ENCODE data around the gene TUFT1.

Gene TUFT1

DNA sequence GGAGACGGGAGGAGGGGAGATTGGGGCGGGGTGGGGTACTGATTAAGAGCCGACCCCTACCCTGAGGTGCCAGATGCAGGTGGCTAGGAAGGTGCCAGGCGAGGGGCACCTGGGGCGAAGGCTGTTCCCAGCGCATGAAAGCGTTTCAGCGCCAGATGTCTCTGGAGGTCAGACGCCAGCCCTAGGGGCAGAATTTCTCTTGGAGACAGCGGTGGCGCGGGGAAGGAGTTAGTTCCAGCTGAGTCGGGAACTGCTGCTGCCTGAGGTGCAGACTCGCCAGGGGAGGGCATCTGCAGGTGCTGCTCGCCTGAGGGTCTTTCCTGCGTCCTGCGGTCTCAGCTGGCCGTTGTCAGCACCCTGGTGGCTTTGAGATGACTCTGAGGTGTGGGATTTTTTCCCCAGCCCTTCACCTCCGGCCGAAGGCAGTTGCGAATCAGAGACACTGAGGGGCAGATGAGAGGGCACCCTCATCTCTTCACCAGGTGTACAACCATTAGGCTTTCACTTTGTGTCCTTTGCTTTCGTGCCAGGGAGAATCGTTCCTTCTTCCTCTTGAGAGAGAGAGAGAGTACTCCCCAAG is 28.4 kb upstream of the TUFT1 start:
- Histone ChIP-seq H4K20me1 (no peaks in the 10 kb centered on the region), H3K27ac (0 out of 2 replicates have a peak overlapping the region, but pooled peaks have one; percentile 62), H3K4me3 (peak overlapping the region; percentile 75), H3K9me3 (no peaks in the 10 kb centered on the region), H3K4me1 (peaks cover 47% of the 10 kb centered on the region), H3K27me3 (no peaks in the 10 kb centered on the region), H3K9ac (peak overlapping the region; percentile 75), H3K4me2 (peak overlapping the region; percentile 93), H3K36me3 (no peaks in the 10 kb centered on the region)
- TF ChIP-seq Cebpa-rat (IDR thresholded peaks at IDR 0.05) = no peak

DNA sequence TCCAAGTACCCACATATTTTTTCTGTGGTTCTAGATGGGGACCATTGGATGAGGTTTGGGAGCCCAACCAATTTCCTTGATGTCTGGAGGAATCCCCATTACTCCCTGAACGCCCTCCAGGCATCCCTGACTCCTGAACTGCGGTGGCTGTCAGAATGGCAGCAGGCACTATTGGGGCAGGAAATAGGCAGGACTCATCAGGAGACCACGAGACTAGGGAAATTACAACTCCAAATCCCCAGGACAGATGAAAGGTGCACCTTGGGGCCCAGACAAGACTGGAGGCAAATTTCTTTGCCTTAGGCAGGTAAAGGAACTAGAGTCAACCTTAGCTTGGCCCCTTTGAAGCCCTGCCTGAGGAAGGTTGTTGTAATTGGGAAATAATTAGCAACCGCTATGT is 27.8 kb upstream of the TUFT1 start:
- H3K4me3 ChIP-seq = peak overlapping the region; percentile 75
- H3K4me2 ChIP-seq = peak overlapping the region; percentile 93
- peaks cover 47% of the 10 kb centered on the region for H3K4me1 ChIP-seq
- H3K27me3 ChIP-seq = no peaks in the 10 kb centered on the region
- H3K27ac ChIP-seq = no peak overlapping the region
- no peaks in the 10 kb centered on the region for H3K9me3 ChIP-seq
- no peak for TF ChIP-seq Cebpa-rat (IDR thresholded peaks at IDR 0.05)
- H3K36me3 ChIP-seq = no peaks in the 10 kb centered on the region
- H3K9ac ChIP-seq = no peak overlapping the region
- no peaks in the 10 kb centered on the region for H4K20me1 ChIP-seq

DNA sequence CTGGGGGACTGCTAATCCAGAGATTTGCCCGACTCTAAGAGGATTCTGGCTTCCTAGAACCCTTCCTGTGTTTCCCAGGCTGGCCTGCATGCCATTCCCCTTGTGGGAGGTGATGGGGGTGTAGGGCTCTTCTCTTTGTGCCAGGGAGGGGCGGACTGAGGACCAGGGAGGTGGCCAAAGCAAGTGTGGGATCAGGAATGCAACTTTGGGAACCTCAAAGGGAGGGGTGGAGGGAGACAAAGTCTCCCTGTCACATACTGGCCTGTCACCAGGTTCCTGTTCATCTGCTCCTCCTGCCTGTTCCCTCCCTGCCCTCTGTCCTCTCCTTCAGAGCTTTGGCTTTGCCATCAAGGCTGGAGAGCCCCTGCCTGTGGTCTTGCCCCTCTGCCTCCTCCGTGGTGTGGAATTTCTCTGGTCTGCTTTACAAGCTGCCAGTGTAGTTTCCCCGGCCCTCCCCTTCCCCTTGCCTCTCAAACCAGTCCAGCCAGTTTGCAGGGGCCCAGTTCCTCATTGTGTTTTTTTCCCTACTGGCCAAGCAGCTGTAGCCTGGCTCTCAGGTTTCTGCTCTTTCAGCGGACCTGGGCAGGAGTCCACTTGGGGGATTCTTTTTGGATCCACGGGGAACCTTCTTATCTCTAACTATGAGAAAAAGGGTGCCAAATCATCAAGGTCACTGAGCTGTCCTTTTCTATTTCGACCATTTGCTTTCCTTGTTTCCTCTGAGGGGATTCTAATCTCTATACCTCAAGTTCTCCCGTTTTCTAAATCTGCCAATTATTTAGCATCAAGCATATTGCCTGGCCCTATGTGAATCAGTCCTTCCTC is 27.1 kb upstream of the TUFT1 start:
- Histone ChIP-seq H3K9me3 (no peaks in the 10 kb centered on the region), H4K20me1 (no peaks in the 10 kb centered on the region), H3K4me3 (no peak overlapping the region), H3K27me3 (no peaks in the 10 kb centered on the region), H3K9ac (no peak overlapping the region), H3K4me1 (peaks cover 47% of the 10 kb centered on the region), H3K27ac (no peak overlapping the region), H3K36me3 (no peaks in the 10 kb centered on the region), H3K4me2 (peak overlapping the region; percentile 93)
- TF ChIP-seq Cebpa-rat (IDR thresholded peaks at IDR 0.05) = no peak

- Histone ChIP-seq H3K4me3 (no peak overlapping the region), H3K9me3 (no peaks in the 10 kb centered on the region), H4K20me1 (no peaks in the 10 kb centered on the region), H3K27me3 (no peaks in the 10 kb centered on the region), H3K4me2 (peak overlapping the region; percentile 93), H3K4me1 (peaks cover 47% of the 10 kb centered on the region), H3K27ac (no peak overlapping the region), H3K9ac (no peak overlapping the region), H3K36me3 (no peaks in the 10 kb centered on the region; the same call in 1 of the 2 replicates)
- TF ChIP-seq Cebpa-rat (IDR thresholded peaks at IDR 0.05) = no peak
Observed at GRCh38 chr1:151513626-151514121, 26.4 kb upstream of the TUFT1 start.

- TF ChIP-seq Cebpa-rat (IDR thresholded peaks at IDR 0.05) = no peak
- Histone ChIP-seq H3K27me3 (no peaks in the 10 kb centered on the region), H4K20me1 (no peaks in the 10 kb centered on the region), H3K36me3 (no peaks in the 10 kb centered on the region; the same call in 1 of the 2 replicates), H3K4me1 (peaks cover 46% of the 10 kb centered on the region), H3K9me3 (no peaks in the 10 kb centered on the region), H3K4me2 (0 out of 2 replicates have a peak overlapping the region, but pooled peaks have one; percentile 3), H3K9ac (no peak overlapping the region), H3K4me3 (no peak overlapping the region), H3K27ac (no peak overlapping the region)
Observed at GRCh38 chr1:151514366-151514765, 25.7 kb upstream of the TUFT1 start.

DNA sequence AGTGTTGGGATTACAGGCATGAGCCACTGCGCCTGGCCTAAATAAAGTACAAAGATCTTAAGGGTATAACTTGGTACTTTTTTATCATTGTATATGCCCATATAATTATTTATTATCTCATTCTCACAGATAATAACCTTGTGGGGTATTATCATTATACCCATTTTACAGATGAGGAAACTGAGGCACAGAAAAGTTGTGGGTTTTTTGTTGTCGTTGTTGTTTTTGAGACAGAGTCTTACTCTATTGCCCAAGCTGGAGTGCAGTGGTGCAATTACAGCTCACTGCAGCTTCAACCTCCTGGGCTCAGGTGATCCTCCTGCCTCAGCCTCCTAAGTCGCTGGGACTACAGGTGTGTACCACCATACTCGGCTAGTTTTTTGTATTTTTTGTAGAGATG is 24.8 kb upstream of the TUFT1 start:
- Histone ChIP-seq H3K4me2 (no peak overlapping the region), H4K20me1 (no peaks in the 10 kb centered on the region), H3K4me3 (no peak overlapping the region), H3K9me3 (no peaks in the 10 kb centered on the region), H3K27ac (no peak overlapping the region), H3K27me3 (no peaks in the 10 kb centered on the region), H3K36me3 (no peaks in the 10 kb centered on the region; the same call in 1 of the 2 replicates), H3K9ac (no peak overlapping the region), H3K4me1 (peaks cover 37% of the 10 kb centered on the region)
- no peak for TF ChIP-seq Cebpa-rat (IDR thresholded peaks at IDR 0.05)

DNA sequence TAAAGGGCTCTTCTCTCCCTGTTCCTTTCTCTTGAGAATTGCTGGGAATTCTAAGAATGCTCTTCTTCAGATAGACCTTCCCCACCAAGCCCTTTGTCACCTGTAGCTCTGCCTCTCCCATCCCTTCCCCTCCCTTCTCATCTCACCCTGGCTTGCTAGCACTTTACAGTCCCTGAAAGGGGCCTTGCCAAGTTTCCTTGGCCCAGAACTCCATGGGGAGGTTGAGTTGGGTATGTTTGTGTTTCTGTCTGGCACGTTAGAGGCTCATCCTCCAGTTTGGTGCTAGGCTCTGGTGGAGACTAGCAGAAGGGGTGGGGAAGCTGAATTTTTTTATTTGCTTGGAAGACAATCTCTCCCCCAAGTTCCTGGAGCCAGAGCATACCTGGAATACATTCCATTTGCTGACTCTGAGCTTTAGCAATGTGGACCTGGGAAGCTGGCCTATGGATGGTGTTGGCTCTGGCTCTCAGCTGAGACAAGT is 24.0 kb upstream of the TUFT1 start:
- Histone ChIP-seq H3K27ac (no peak overlapping the region), H3K9me3 (no peaks in the 10 kb centered on the region), H3K9ac (no peak overlapping the region), H3K4me2 (no peak overlapping the region), H4K20me1 (no peaks in the 10 kb centered on the region), H3K36me3 (no peaks in the 10 kb centered on the region; the same call in 1 of the 2 replicates), H3K4me3 (no peak overlapping the region), H3K4me1 (peaks cover 32% of the 10 kb centered on the region), H3K27me3 (no peaks in the 10 kb centered on the region)
- TF ChIP-seq Cebpa-rat (IDR thresholded peaks at IDR 0.05) = no peak

DNA sequence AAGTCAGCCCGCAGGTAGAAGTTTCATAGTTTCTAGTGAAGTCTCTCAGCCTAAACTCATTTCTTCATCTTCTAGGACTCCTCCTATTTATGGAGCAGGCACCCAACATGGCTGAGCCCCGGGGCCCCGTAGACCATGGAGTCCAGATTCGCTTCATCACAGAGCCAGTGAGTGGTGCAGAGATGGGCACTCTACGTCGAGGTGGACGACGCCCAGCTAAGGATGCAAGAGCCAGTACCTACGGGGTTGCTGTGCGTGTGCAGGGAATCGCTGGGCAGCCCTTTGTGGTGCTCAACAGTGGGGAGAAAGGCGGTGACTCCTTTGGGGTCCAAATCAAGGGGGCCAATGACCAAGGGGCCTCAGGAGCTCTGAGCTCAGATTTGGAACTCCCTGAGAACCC is 21.7 kb upstream of the TUFT1 start:
- Histone ChIP-seq H4K20me1 (no peaks in the 10 kb centered on the region), H3K4me2 (no peak overlapping the region), H3K4me3 (no peak overlapping the region), H3K27me3 (no peaks in the 10 kb centered on the region), H3K27ac (no peak overlapping the region), H3K9me3 (no peaks in the 10 kb centered on the region), H3K9ac (no peak overlapping the region), H3K4me1 (peaks cover 17% of the 10 kb centered on the region), H3K36me3 (no peaks in the 10 kb centered on the region; the same call in 1 of the 2 replicates)
- no peak for TF ChIP-seq Cebpa-rat (IDR thresholded peaks at IDR 0.05)

DNA sequence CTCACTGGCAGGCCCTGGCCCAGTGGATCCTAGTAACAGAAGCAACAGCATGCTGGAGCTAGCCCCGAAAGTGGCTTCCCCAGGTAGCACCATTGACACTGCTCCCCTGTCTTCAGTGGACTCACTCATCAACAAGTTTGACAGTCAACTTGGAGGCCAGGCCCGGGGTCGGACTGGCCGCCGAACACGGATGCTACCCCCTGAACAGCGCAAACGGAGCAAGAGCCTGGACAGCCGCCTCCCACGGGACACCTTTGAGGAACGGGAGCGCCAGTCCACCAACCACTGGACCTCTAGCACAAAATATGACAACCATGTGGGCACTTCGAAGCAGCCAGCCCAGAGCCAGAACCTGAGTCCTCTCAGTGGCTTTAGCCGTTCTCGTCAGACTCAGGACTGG is 21.2 kb upstream of the TUFT1 start:
- Histone ChIP-seq H3K9ac (no peak overlapping the region), H3K27ac (no peak overlapping the region), H3K4me2 (no peak overlapping the region), H3K36me3 (no peaks in the 10 kb centered on the region; the same call in 1 of the 2 replicates), H3K9me3 (no peaks in the 10 kb centered on the region), H3K4me1 (peaks cover 17% of the 10 kb centered on the region), H3K27me3 (no peaks in the 10 kb centered on the region), H3K4me3 (no peak overlapping the region), H4K20me1 (no peaks in the 10 kb centered on the region)
- TF ChIP-seq Cebpa-rat (IDR thresholded peaks at IDR 0.05) = no peak

DNA sequence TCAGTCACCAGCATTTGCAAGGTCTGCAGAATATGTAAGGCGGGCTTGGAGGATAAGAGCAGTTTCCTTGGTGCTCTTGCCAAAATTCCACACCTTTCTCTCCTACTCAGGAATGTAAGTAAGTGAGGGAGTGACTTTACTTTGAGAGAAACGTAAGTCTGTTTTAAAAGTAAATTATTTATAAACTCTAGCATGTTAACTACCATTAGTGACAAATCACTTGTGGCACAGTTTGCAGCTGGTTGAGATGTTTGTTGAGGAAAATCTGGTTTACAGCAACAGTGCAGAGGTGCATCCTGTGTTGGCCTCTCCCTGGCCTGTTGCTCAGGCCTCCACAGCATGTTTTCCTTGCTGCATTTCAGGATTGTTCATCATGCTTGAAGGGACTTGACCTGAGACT is 20.4 kb upstream of the TUFT1 start:
- no peak overlapping the region for H3K27ac ChIP-seq
- H3K4me3 ChIP-seq = no peak overlapping the region
- H3K27me3 ChIP-seq = no peaks in the 10 kb centered on the region
- H3K9me3 ChIP-seq = no peaks in the 10 kb centered on the region
- H3K36me3 ChIP-seq = no peaks in the 10 kb centered on the region; the same call in 1 of the 2 replicates
- no peak overlapping the region for H3K4me2 ChIP-seq
- H4K20me1 ChIP-seq = no peaks in the 10 kb centered on the region
- H3K4me1 ChIP-seq = peaks cover 16% of the 10 kb centered on the region
- H3K9ac ChIP-seq = no peak overlapping the region
- TF ChIP-seq Cebpa-rat (IDR thresholded peaks at IDR 0.05) = no peak

Data from BLaER1 (cell line).